Fibroblast of peridontal ligament (primary cell): ENCODE results near the gene SMDT1.
A peak's percentile ranks its signal among the peaks of the same experiment; 100 is the strongest.
"Not testable (repeated sequence)": the region's sequence is repeated elsewhere in the genome, so short reads cannot be mapped to it uniquely, and the experiment has no call there.

Experiments used
- DNase-seq: peaks from one replicate; pipeline ENCODE4 v3.0.0-alpha.2; 2010; ENCODE audit errors: extremely low read depth

The SMDT1 gene

GRCh38 chr22:42070517-42071422, 8.7 kb upstream of the SMDT1 start, which contains the start of gene NAGA:
NAGA (minus strand) TSS chr22:42070812; CDS start chr22:42070297, 515 bp downstream.
- DNase-seq: peak; percentile 93

GRCh38 chr22:42071508-42071907, 8.0 kb upstream of the SMDT1 start:
- not testable (repeated sequence) for DNase-seq

- DNase-seq: no peak
Measured at GRCh38 chr22:42072606-42073330, 6.7 kb upstream of the SMDT1 start.

- DNase-seq: no peak
Measured at GRCh38 chr22:42073621-42074041, 5.9 kb upstream of the SMDT1 start.

GRCh38 chr22:42074132-42074811, 5.2 kb upstream of the SMDT1 start, which contains the start of gene PHETA2:
PHETA2 (plus strand) TSS chr22:42074248; CDS start chr22:42077294, 3,046 bp downstream.
- DNase-seq: peak; percentile 36

- DNase-seq: no peak
Measured at GRCh38 chr22:42074846-42075676, 4.4 kb upstream of the SMDT1 start.

GRCh38 chr22:42076764-42077485, 2.6 kb upstream of the SMDT1 start:
- DNase-seq: no peak

- DNase-seq: no peak
Measured at GRCh38 chr22:42077486-42078125, 1.9 kb upstream of the SMDT1 start.

- peak; percentile 19 for DNase-seq
Measured at GRCh38 chr22:42078469-42079318, 806 bp upstream of the SMDT1 start.

- peak; percentile 52 for DNase-seq
Measured at GRCh38 chr22:42080287-42080686, 787 bp downstream of the SMDT1 start.

- DNase-seq: no peak
Measured at GRCh38 chr22:42083119-42083518, 3.6 kb downstream of the SMDT1 start.

GRCh38 chr22:42084874-42085273, 5.4 kb downstream of the SMDT1 start:
- no peak for DNase-seq

GRCh38 chr22:42086051-42086450, 6.6 kb downstream of the SMDT1 start:
- no peak for DNase-seq

- peak; percentile 98 for DNase-seq
Measured at GRCh38 chr22:42090596-42091454, 11.3 kb downstream of the SMDT1 start, which contains the start of gene NDUFA6. NDUFA6 (minus strand) TSS chr22:42090772; CDS start chr22:42090744, 28 bp downstream.

- DNase-seq: no peak
Measured at GRCh38 chr22:42091455-42091782, 11.9 kb downstream of the SMDT1 start.

GRCh38 chr22:42101199-42101598, 21.7 kb downstream of the SMDT1 start:
- DNase-seq: no peak

GRCh38 chr22:42104332-42104860, 24.9 kb downstream of the SMDT1 start:
- not testable (repeated sequence) for DNase-seq

- DNase-seq: no peak
Measured at GRCh38 chr22:42108848-42109247, 29.3 kb downstream of the SMDT1 start.
